CD4-positive, alpha-beta T cell treated with Interleukin-15 for 1 hour (primary cell): ENCODE data around the gene CFAP97D1.

Experiments
- DNase-seq: peaks from one replicate; pipeline ENCODE4 v3.0.0-alpha.2; 2020

Gene CFAP97D1

DNA sequence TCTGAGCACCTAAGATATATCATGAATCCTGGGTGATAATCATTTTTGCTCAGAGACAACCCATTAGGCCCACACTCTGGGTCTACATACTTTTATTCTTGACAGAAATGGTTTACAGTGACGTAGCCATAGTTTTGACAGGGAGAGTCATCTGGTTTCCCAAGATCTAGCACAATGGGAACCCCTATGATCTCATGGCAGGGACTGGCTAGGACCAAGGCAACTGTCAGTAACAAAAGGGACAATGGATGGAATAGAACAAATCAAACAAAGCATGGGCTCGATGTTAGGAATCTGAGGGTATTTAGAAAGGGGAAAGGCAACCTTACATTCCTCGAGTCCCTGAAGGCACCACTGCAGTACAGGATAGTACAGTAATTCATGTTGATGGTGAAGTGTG, 20.5 kb downstream of the CFAP97D1 start:
- DNase-seq: no peak

DNA sequence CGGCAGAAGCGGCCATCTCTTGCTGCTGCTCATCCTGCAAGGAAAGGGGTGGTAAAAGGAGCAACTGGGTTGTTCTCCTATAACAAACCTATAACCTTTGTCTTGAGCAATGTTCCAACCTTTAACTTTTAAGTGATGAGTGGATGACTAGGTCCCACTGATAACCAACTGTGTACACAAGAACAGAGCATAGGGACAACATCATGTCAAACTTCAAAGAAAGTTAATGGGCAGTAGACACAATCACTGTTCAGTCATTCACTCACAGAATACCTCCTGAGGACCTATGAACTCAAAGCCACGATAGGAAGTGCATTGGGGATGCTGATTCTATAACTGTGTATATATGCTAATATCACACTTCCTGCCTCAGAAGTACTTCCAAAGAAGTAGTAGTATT, 21.6 kb downstream of the CFAP97D1 start:
- DNase-seq: no peak

DNA sequence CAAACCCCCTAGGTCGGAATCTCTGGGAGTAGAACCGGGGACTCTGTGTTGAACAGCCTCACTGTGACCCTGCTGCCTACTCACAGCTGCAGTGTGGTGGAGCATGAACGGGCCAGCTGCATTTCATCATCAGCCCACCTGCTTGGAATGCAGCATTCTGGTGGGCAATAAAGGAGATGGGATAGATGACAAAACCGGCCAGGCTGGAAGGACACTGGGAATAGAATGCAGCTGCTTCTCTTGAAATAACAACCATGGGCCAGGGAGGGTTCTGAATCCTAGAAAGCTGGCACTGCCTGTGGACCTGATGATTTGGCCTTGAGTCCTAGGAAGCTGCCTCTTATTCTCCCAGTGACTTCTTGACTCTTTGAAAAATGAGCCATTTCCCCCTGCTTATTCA, 23.5 kb downstream of the CFAP97D1 start:
- DNase-seq: no peak

DNA sequence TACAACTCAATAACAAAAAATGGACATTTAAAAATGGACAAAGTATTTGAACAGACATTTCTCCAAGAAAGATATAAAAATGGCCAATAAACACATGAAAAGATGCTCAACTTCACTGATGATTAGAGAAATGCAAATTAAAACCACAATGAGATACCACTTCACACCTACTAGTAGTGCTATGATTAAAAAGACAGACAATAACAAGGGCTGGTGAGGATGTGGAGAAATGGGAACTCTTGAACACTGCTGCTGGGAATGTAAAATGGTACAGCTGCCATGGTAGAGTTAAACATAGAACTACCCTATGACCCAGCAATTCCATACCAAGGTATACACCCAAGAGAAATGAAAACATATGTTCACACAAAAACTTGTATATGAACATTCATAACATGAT, 24.9 kb downstream of the CFAP97D1 start:
- DNase-seq: no peak

DNA sequence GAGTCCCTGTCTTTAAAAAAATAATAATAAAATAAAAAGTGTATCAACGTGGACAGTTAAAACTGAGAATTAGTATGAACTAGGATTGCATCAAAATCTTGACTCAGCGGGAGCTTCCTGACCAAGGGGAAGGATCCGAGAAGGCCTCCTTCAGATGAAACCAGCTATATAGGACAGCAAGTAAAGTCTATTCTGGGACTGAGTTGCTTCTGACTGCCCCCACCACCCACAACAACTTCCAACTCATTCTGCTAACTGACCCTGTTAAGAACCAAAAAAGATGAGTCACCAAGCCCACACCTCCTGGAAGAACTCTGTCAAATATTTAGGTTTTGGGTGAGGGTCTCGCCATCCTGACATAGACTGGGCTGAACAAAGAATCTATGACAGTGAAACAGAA, 27.8 kb downstream of the CFAP97D1 start:
- DNase-seq: no peak

DNA sequence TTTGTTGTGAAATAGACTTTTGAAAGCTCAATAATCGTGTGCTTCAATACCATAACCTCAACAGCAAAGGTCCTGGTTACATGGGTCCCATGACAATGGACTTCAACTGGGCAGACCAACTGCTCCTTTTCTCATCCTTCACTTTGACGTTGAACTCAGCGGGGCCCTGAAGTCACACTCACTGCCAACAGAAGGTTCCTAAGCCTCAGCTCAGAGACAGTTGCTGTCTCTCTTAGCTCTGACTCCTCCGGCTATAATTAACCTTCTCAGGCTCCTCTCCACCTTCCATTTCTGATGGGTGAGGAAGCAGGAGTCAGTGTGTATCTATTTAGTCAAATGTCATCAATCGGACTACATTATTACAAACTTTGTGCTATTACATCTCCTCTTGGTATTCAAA, 28.9 kb downstream of the CFAP97D1 start:
- no peak for DNase-seq

DNA sequence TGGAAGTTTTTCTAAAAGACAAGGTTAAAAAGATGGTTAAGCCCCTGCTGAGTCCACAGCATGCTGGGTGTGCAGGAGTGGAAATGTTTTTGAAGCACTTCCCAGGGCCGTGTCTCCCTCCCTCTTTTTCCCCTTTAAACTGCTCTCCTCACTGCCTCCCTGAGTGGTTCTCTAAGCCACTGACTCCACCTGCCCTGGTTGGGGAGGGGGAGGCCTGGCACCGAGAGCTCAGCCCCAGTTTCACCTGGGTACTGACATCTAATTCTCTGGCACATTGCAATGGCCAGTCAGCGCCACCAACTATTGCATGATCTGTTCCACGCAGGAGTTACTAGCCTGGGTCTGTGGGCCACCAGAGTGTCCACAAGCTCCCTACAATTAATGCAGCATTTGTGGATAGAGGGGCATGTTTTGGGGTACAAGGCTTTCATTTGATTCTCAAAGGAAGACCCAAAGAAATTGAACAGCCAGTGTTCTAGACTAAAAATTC, 30.0 kb downstream of the CFAP97D1 start:
- DNase-seq: no peak

DNA sequence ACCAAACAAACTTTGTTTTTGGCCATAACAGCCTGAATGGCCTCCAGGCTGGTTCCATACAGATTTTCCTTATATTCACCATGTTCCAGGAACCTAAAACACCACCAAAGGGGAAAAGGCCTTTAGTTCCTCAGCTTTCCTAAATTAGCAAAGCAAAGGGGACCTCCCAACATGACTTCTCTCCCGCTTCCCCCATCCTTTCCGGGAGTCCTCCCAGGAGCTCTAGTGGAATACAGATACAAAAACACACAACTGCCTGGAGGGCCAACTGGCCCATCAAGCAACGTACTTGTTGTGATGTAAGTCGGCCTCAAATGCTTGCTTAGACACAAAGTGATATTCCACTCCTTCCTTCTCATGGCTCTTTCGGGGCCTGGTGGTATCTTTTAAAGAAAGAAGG, 30.6 kb downstream of the CFAP97D1 start:
- no peak for DNase-seq

DNA sequence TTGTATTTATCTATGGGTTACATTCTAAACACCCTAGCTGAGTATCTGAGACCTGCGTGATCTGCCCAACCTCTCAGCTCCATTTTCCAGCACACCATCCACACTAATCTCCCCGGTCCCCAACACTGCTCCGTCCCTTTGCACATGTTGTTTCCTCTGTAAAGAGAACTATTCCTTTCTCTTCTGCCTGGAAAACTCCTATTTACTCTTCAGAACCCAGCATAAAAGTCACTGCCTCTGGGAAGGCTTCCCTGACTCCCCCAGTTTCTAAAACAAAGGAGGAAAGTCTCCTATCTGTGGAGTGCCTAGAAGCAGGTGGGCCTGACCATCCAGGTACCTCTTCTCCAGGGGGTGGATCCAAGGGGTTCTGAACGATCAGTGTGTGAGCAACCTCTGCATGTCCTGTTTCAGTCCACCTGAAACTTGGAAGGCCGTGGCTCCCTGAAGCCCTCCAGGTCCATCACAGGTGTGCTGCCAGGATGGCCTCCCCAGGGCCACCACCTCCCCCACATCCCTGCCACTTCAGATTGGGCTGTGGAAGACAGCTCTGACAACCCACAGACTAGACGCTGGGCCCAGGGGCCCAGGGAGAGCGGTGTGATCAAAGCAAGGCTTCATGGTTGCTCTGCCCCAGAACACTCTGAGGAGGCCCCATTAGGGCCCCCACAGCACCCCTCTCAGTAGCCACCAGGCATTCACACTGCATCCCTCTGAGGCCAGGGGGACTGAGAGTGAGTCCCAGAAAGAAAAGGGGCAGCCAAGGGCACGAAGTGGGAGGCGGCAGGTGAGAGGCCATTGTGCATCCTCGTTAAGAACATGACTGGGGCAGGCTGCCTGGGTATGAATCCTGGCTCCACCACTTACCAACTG, 32.4 kb downstream of the CFAP97D1 start:
- no peak for DNase-seq

DNA sequence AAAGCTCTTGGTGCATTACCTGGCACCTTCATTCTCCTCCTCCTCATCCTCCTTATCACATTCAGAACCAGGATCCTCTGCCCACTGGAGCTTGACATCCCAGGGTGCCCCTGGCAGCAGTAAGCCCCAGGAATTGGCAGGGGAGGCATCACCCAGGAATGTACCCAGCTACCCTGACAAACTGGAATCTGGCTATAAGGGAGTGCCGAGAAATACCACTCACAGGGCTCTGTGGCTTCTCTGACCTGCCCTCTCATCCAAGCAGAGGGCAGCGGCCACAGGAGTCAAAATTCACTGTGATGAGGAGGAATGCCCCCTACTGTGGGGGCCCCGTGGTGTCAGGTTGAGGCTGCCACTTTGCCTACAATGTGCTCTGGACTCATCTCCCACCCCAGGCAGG, 33.2 kb downstream of the CFAP97D1 start:
- DNase-seq: no peak

DNA sequence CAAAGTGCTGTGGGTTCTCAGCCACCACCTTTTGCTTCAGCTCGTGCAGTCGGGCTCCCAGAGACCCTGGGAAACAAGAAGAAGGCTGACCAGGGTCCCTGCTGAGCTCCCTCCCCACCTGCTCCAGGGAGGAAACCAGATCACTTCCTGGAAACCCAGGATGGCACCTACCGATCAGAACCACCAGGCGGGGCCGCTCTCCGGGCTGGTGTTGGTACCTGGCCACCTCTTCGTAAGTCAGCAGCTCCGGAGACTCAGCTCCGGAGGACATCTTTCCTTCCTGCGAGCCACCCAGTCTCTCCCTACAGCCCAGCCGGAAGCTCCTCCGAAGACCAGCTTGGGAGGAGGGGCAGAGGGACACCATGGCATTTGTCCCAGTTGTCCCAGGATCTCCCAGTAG, 33.8 kb downstream of the CFAP97D1 start:
- DNase-seq: no peak

DNA sequence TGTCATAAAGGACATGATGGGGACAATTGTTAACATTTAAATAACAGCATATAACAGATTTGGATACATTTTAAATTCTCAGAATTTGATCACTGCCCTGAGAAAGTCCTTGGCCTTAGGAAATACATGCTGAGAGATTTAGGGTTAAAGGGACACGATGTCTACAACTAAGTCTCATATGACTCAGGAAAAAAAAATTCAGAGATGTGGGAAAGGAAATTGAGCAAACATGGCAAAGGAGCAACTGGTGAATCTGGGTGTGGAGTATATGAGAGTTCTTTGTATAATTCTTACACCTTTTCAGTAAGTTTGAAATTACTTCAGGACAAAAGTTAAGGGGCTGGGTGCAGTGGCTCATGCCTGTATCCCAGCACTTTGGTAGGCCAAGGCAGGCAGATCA, 34.5 kb downstream of the CFAP97D1 start:
- no peak for DNase-seq

DNA sequence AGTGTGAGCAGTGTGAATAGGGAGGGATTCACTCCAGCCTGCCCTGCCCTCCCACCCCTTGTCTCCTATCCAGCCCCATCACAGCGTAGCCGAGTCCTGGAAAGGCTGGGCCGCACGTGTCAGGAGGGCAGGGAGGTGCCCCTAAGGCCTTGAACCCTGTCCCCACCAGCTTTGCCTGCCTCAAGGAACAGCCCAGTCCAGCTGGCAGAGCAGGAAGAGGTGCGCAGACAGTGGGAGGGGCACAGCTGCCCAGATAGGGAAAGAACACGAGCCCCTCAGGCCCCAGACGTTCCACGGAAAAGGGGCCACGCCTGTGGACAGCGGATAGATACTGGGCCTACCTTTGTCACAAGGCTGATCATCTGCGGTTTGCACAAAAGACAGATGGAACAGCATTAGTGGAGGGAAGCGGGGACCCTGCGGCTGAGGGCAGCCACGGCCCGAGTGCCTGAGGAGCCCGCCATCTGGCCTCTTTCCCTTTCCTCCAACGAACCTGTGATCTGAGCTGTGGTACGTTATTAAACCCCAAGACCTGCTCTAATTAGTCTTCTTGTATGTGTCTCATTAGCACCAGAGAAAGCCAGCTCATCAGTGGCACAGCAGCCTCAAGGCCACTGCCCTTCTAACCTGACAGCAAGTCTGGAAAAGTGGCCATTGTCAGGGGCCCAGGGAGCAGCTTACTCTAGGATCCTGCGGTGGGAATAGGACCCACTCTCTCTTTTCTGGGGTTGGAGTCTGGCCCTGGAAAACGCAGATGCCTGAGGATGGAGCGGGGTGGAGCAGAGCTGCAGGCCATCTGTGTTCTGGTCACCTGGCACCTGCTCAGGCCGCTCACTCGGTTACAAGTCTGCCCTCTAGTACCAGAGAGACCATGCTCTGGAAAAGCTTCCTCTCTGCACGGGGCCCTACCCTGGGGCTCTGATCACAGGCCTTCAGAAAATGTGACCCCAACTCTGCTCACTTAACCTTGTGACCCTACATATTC, 36.4 kb downstream of the CFAP97D1 start:
- no peak for DNase-seq

DNA sequence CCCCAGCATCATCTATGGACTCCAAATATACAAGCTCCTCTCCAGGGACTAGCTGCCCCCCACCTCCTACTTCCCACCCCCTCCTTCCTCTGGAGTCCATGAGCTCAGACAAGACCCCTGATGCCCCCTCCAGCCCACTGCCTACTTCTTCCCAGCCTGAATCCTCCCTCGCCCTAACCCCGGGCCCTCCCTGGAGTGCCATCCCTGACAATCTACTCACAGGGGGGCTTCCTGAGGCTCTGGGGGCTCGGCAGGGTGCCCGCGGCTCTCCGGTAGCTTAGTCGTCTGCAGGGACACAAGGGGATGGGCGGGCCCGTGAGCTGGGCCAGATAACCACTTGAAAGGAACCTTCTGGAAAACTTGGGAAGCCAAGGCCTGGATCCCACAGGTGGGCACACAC, 37.6 kb downstream of the CFAP97D1 start:
- no peak for DNase-seq

DNA sequence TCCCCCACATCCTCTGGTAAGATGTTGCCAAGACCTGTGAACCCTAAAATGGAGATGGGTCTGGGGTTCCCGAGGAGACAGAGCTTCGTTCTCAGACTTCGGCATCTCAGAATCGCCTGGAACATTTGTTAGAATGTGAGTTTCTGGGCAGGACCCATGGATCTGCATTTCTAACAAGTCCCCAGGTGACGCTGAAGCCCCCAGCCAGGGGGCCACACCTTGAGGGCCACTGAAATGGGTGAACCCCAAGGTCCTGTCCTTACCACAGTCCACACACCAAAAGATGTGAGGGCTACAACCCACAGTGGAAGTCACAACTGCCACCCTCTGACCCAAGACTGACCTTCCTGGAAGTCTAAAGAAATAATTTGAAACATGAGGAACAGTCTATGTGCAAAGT, 38.7 kb downstream of the CFAP97D1 start:
- no peak for DNase-seq

DNA sequence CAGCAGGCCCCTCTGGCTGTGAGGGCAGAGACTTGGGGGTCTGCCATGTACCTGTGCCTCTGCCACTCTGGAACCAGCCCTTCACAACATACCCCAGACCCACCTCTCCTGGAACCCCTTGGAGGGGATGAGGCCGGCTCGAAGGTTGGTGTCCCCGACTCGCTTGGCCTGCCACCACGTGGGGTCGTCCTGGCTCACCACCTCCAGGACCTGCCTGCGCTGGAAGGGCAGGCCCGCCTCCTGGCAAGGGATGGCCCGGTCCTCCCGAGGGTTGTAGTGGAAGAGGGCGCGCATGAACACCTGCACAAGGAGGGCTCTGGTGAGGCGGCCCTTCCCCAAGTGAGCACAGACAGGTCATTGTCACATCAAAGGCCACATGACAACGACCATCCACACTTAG, 40.5 kb downstream of the CFAP97D1 start:
- no peak for DNase-seq

DNA sequence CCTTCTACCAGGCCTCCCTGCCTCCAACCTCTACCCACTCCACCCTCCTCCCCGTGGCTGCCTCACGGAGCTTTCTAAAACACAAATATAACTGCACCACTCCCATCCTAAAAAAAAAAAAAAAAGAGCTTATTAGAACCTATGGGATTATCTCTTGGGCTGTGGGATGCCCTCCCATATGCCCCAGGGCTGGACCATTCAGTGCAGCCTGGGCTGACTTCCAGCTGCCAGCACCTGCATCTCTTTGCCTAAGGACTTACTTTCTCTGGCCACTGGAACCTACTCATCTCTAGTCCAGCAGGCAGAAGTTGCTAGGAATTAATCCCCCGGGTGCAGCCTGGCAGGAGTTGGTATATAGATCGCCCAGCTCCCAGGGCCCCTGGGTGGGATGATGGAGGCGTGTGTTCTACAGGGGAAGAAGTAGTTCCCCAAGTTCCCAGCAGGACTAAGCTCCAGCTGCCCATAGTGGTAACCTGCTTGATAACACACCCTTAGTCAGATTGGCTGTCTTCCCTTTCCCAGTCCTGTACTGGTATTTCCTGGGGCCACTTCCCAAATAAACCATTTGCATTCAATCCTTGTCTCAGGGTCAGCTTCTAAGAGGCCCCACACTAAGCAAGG, 42.4 kb downstream of the CFAP97D1 start:
- no peak for DNase-seq

DNA sequence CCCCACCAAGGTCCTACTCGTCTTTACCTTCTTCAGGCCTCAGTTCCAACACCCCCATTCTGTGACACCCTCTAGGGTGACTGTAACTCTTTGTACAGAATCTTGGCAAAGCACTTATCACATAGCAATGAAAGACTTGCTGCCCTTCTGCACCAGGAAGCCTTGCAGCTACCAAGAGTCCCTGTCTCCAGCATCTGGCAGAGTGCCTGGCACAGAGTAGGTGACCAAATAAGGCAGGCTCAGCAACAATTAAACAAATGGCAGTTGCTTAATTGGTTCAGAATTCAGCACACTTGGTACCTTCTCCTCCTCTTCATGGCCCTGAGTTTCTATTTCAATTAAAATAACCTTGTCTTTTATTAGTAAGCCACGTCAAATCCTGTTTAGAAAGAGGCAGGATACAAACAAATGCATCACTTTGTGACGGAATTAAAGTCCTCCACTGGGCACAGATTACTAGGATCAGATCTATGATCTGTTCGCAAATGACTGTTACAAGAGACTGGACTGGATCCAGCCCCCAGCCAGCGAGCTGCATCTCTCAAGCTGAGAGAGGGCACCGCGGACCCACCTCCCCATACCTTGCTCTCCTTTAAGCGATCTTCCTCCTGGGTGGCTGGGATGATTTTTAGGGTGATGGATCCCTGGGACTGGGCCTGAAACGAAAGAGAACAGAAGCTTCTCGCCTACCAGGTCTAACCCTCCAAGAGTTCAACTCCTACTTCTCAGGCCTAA, 43.3 kb downstream of the CFAP97D1 start:
- no peak for DNase-seq

DNA sequence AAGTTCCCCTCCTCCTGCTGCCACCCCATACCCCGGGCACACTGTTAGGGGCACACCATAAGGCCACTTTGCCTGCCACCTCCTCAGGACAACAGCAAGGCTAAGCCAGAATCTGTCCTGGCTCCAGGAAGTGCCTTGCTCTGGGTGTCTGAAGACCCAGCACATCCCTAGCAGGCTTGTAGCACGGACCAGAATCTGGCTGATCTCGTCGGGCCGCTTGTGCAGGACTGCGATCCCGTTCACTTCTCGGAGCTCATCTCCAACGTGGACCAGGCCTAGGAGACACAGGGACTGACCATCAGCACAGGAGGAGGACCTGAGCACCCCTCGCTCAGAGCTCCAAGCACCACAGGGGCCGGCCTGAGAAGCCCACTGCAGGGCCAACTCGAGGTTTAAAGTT, 45.3 kb downstream of the CFAP97D1 start:
- no peak for DNase-seq

DNA sequence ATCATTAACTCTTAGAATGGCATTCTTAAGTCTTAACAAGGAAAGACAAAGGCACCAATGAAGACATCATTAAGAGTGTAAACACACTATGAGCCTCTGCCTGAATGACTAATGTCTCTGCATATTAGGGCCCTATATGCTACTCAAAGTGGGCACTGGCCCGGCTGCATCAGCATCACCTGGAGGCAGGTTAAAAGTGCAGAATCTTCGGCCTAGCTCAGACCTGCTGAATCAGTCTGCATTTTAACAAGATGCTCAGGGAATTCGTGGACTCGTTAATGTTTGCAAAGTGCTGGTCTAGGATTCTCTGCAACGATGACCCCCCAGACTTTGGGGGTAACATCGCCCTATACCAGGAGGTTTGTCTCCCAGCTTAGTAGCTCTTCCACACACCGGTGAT, 46.0 kb downstream of the CFAP97D1 start:
- DNase-seq: no peak

DNA sequence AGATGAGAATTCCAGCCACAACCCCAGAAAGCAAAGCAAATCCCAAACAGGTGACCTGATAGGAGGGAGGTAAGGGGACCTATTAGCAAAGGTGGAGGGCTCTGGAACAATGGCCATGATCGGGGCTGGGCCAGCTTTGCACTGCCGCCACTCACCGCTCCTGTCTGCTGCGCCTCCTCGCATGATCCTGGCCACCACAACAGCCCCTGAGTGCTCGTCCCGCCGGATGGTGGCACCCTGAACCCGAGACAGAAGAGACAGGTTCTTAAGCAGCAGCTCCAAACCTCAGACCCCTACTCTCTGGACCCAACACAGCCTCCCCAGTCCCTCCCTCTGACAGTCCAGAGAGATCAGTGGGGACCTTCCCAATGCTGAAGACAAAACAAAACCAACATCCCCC, 47.4 kb downstream of the CFAP97D1 start:
- DNase-seq: no peak

DNA sequence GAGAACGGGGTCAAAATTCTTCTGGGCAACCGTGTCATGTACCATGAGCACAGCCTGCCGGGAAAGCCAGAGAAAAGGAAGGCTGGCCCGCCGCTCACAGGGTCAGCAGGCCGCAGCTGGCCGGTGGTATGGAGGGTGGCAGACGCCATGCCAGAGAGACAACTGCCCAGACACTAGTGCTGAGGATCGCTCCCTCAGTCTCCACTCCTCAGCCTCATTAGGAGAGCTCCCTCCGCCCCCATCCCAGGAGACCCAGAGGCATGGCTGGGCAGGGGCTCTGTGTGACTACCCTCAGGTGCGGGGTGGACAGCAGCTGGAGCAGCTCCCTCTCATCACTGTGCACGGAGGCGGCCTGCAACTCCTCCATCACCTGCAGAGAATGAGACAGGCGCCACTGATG, 49.5 kb downstream of the CFAP97D1 start:
- no peak for DNase-seq
